DMS153 treated with DMSO at 0.1 percent for 48 hours (cell line): ENCODE measurements around the gene CNGB1.
A peak's percentile ranks its signal among the peaks of the same experiment; 100 is the strongest.
"Not testable (repeated sequence)": the region's sequence is repeated elsewhere in the genome, so short reads cannot be mapped to it uniquely, and the experiment has no call there.

Experiments
- DNase-seq: peaks from one replicate; lab custom pipeline; 2025; ENCODE audit not compliant: unreplicated experiment; lab: John Stamatoyannopoulos, UW

Gene CNGB1

DNA sequence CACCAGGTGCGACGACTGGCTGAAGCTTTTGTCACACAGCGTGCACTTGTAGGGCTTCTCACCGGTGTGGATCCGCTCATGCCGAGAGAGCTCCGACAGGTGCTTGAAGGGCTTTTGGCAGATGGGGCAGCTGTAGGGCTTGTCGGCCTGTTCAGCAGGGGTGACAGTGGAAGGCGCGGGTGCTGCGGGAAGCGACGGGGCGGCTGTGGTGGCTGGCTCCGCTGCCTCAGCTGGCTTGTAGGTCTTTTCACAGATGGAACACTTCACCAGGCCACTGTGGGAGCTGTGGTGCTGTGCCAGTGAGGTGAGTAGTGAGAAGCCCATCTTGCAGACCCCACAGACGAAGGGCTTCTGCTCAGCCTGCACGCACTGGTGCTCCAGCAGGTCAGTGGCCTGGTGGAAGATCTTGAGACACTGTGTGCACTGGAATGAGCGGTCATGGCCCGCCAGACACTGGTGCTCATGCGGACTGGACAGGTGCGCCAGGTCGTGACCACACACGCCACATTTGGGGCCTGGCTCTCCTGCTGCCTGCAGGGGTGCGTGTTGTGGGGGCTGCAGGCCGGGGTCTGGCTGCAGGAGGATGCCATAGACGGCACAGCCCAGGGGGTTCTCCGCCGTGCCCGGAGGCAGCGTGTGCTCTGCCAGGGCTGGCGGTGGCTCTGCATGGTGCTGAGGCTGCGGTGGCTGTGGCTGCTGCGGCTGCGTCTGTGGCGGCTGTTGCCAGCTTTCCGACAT lies 26.8 kb upstream of the CNGB1 start:
- no peak for DNase-seq

DNA sequence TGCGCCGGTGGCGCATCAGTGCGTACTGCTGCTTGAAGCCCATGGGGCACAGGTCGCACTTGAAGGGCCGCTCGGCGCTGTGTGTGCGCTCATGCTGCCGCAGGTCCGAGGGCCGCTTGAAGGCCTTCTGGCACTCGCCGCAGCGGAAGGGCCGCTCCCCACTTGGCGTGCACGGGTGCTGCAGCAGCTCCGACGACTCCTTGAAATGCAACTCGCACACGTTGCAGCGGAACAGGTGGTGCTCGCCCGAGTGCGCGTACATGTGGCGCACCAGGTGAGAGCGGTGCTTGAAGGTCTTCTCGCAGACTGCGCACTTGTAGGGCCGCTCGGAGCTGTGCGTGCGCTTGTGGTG lies 26.2 kb upstream of the CNGB1 start:
- DNase-seq = no peak

DNA sequence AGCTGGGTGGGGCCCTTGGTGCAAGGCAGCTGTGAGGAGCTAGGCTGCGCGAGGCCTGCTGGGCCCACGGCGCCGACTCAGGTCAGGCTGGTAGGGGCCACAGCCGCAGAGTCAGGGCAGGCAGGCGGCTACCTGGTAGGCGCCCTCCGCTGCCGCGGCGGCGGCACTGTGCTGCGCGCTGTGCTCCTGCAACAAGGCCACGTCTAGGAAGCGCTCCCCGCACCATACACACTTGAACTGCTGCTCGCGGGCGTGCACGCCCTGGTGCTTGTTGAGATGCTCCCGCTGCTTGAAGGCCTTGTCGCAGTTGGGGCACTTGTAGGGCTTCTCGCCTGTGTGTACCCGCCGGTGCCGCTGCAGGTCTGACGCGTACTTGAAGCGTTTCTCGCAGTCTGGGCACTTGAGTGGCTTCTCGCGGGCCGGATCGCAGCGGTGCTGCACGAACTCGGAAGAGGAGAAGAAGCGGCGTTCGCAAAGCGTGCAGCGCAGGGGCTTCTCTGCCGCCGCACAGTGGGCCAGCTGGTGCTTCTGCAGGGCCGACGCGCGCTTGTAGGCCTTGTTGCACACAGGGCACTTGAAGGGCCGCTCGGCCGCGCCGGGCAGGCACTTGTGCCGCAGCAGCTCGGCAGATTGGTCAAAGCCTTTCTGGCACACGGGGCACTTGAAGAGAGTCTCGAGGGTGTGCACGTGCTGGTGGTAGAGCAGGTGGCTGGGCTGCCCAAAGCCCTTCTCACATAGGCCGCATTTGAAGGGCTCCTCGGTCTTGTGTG lies 25.7 kb upstream of the CNGB1 start:
- no peak for DNase-seq

DNA sequence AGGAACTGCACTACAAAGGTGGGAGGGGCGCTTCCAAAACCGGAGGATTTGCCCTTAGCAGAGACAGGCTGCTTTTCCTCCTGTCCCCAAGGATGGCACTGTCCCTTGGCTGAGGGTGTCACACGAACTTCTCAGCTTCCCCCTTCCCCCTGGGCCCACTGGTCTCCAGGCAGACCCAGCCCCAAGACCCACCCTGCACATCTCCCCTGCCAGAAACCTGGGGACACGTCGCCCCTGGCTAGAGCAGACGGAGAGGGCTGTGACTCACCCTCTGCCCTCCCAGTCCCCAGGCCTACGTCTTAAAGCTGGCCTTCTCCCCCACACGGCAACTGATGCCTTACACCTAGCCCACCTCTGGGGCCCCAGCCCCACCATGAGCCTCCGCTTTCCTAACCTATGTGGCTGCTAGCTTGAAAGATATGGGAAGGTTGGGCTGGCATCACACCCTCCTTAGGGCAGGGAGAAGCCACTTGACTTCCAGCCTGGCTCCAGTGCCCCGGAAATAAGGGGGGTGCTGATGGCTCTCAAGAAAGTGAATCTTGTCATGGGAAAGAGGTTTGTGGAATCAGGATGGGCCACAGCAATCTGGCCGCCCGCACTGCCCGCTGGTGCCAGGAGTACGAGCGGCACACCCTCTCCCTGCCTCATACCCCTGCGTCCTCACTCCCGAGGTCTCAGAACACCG lies 24.9 kb upstream of the CNGB1 start:
- DNase-seq = no peak

DNA sequence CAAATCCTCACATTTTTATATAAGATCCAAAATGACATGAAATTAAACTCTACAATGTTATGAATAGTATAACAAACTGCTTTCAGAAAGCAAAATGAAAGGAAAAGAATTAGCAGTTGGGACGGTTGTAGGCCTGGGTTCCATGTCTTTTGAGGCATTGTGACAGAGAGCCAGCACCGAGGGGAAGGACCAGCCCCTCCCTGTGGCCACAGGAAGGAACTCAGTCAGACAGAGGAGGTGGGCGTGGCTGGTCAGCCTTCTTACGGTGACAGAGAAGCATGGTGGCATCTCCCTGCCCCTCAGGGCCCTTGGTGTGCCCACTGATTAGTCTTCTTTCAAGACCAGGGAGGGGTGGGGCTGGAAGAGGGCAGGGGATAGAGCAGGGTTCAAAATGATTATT lies 23.9 kb upstream of the CNGB1 start:
- DNase-seq = no peak

DNA sequence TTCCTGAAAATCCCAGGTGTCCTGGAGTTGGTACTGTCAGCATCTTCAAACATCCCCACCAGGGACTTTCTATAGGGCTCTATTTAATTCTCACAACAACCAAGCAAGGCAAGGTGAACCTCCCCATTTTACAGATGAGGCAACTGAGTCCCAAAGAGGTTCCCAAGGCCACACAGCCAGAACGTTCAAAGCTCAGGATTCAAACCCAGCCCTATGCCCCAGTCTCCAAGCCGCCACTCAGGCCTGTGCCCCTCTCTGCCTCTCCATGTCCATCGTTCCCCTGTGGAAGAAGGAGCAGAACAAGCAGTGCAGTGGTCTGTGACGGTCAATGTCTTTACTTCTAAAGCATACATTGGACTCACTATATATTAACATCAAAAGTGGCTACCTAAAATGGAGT lies 23.4 kb upstream of the CNGB1 start:
- no peak for DNase-seq

DNA sequence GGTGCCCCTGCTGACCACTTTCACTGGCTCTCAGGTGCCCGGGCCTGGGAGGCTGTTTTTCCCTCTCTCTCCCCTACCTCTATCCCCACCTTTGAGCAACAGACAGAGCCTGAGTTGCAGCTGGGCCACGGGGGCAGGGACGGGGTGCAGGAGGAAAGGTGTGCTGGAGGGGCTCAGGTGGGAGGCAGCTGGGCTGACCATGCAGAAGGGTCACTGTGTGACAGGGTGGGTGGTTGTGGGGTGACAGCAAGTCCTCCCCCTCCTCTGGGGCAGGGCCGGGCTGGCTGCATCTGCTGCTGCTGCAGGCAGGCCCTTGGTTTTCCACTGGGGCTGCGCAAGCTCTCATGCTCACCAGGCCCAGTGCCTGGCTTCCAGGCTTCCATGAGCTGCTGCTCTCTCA lies 23.0 kb upstream of the CNGB1 start:
- no peak for DNase-seq

DNA sequence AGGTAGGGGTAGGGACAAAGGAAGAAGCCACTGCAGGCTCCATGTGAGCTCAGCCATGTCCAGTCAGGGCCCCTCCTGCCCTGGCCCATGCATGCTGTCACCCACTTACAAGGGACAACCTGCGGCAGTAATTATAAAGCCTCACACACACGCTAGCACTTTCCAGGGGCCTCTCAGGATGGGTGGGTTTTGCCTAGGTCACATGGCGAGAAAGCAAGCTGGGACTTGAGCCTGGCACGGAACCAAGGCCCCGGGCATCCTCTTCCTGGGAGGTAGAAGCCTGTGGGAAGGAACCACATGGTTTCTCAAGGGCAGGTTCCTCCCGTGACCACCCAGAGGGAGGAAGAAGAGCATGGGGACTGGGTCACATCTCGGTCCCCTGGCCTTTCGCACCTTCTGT lies 22.5 kb upstream of the CNGB1 start:
- DNase-seq = no peak

DNA sequence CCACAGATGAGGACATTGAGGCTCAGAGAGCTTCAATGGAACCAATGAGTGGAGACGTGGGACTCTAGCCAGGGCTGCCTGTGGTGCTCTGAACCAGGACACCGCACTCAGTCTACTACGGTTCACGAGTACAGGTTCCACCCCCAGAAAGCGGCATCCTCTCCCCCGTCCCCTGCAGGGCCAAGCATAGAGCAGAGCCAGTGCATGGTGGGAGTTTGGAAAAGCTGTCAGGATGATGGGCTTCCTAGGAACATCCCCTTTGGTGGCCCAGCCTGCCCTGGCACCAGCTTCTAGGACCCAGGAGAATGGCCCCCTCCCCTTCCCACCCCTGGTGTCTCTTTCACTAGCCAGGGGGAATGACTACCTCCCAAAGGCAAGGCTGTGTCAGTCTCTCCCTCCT lies 21.2 kb upstream of the CNGB1 start:
- DNase-seq = no peak

DNA sequence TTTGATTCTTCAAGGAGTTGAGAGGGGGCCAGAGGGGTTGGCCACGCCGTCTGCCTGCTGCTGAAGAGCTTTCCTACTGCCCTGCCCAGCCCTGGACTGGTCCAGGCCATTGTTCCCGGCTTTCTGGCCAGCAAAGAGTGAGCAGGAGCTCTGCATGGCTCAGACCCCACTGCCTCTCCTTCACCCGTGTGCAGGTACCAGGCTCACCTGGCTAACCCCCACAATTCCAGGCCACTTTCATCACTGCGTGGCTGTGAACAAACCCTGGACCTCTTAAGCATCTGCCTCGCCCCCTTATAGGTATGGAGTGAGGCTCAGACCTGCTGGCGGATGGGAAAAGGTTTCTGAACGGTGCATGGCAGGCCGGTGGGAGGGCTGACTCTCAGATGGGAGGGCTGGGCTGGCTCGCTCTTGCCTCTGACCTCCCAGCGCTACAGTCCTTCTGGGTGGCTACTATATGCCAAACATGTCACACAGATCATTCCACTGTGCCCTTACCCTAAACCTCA lies 20.7 kb upstream of the CNGB1 start:
- no peak for DNase-seq

DNA sequence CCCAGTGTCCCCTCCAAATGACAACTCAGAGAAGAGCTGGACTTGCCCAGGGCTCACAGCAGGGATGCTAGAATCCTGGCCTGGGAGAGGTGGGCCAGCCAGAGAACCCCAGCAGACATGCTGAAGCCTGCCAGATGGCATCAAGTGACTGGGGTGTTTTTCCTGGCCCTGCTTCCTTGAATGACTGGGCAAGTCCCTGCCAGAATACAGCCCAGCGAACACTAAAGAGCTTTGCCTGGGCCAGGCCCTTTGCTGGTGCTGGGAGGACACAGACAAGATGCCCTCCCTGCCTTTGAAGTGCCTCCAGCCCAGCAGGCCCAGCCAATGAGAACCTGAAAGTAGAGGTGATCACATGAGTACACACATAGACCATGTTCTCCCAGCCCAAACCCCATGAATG lies 18.0 kb upstream of the CNGB1 start:
- peak; percentile 15 for DNase-seq

DNA sequence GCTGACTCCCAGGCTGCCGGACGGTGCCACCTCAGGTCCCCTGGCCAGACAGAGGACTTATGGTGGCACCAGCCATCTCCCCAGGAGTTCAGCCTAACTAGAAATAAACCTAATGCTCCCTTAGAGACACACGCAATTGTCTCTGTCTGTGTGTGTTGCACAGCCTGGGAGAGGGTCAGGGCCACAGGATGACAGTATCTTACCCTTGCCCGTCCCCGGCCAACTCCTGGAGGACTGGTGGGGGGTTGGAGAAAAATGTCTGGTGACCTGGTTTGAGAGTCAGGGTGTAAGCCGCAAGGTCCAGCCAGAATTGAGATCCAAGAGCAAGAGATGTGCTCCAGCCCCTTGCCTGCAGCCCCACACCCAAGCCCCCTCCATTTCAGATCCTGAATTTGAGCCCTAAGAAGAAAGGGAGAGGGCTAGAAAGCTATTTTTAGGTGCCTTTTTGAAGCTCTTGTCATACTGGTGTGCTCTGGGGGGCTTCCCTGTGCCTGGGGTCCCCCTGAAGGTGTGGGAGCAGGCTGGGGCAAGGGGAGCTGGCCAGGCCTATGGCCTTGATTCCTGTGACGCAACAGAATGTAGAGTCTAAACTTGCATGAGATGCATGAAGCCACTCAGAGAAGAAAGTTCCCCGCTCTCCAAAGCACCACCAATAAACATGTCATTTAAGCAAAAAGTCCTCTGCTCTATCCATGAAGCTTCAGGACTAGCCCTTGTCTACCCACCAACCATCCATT lies 16.7 kb upstream of the CNGB1 start:
- no peak for DNase-seq

DNA sequence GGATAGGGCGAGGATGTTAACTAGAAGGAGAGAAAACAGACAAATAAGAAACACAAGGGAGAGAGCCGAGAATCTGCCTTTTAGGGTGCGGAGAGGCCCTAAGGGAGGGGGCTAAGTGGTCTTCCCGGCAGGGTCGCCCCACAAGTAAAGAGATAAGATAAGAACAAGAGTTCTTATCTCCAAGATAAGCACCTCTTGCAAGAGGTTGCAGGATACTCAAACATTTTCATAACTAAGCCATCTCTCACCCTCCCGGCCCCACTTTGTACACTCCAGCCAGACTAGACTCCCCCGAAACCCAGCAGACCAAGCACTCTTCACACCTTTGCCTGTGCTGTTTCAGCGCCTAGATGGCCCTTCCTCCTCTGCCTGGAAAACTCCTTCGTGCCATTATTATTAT lies 15.3 kb upstream of the CNGB1 start:
- no peak for DNase-seq

DNA sequence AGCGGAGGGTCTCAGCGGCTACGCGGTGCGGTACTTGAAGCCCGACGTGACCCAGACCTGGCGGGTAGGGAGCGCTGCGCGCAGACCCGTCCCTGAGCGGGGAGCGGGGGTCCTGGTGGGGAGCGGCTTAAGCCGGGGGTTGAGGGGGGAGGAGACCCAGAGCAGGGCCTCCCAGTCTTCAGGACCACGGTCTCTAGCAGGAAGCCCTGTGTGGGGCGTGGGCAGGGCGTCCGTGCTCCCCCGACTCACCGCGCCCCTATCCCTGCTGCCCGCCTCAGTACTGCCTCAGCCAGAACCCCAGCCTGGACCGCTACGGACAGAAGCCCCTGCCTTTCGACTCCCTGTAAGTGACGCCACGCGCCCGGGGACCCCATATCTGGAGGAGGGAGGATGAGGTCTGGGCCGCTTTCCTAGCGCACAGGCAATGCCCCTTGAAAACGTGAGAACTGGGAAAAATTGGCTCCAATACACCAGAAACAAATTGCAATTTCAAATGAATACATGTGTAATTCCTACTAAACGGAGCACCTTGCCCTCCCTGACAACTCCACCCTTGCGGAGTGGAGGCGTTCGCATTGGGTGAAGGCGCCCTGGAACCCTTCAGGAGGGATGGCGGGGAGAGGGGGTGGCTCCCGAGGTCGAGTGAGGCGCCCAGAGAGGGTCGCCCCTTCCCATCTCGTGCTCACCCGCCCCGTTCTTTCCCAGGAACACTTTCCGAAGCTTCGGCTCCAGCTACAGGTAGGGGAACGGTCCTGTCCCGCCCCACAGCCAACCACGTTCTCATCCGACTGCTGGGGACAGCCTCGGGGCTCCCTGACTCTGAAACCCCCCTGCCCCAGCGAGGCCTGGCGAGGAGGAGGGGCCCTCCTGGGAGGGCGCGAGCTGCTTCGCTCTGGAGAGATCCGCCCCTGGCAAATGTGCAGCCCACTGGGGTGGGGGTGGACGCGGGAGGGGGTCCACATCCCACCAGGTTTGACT lies 14.6 kb upstream of the CNGB1 start:
- no peak for DNase-seq

DNA sequence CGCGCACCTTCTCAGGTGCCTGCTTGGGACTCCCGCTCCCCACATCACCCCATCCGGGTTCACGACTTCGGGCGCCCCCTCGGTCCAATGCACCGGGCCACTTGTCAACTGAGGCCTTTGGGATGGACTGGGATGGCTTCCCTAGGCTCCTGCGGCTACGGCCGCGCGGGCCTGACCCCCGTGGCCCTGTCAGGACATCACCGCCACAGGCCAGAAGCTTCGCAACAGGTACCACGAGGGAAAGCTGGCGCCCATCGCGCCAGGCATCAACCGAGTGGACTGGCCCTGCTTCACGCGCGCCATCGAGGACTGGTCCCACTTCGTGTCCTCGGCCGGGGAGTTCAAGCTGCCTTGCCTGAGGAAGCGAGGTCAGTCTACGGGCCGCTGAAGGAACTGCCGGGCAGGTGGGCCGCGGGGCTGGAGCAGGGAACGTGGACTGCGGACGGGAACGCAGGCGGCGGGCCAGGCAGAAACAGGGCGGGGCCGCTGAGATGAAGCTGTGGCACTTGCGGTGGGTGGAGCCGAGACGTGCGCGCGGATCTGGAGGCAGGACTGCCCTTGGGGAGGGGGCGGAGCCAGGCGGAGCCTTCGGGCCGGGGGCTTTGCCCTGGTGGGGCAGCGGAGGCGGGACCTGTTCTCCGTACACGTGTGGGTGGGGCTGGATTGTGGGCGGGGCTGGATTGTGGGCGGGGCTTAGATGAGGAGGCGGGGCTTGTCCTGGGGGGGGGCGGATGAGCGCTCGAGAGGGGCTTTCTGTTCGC lies 13.7 kb upstream of the CNGB1 start:
- no peak for DNase-seq

DNA sequence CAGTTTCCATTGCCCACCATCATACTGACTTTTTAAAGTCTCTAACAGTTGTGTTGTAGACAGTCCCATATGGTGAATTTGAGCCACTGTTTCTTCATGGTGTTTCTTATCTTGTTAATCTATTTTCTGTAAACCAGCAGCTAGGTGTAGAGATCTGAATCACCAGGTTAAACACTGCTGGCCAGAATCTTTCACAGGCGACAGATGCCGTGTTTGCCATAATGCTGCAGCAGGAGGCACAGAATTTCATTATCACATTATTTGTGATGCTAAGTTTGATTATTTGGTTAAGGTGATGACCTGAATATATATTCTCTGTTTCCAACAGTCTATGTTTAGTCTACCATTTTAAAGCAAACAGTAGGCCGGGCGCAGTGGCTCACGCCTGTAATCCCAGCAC lies 11.5 kb upstream of the CNGB1 start:
- no peak for DNase-seq

DNA sequence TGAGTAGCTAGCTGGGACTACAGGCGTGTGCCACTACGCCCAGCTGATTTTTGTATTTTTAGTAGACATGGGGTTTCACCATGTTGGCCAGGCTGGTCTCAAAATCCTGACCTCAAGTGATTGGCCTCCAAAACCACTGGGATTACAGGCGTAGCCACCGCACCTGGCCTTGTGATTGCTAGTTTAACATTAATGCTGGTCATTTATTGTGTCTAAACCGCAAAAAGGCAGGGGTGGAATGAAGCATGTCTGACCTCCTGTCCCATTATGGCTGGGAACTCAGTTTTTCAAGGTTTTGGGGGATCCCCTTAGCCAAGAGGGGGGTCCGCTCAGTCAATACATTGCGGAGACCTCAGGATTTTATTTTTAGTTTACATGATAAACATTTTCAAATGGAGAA lies 10.7 kb upstream of the CNGB1 start:
- DNase-seq = no peak

DNA sequence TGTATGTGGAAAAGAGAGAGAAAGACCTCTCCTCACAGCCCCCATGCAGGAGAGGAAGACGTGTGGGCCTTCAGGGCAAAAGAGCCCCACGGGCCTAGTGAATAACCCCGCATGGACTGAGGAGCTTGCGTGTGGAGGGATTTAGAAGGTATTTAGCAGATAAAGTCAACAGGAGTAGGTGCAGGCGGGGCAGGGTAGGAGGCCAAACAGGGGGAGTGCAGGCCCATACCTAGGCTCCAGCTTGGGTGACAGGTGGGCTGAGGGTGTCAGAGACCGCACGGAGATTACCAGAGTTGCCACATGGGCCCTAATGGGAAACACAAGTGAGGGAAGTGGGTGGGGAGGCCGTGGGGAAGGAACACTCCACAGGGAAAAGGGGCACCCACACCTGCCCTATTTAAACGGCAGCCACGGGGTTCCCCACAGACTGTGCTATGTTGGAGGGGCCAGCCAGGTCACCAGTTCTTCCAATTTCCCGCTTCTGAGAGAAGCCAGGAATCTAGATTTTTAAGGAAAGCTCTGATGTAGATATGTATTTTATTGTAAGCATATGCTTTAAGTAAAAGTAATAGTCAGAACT lies 8.2 kb upstream of the CNGB1 start:
- no peak for DNase-seq

DNA sequence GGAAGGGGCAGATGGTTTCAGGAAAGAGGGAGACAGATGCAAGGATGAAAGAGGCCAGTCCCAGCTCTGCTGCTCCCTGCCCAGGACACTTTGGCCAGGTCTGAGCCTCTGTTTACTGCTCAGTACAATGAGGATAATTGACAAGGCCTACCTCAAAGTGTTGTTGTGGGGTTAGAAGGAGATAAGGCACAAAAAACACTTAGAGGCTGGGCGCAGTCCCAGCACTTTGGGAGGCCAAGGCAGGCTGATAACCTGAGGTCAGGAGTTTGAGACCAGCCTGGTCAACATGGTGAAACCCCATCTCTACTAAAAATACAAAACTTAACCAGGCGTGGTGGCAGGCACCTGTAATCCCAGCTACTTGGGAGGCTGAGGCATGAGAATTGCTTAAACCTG lies 7.1 kb upstream of the CNGB1 start:
- DNase-seq = not testable (repeated sequence)
